DMS79 treated with DMSO at 0.1 percent for 48 hours (cell line): Measurements from ENCODE around the gene APLP2.
A peak's percentile ranks its signal among the peaks of the same experiment; 100 is the strongest.

Experiments
- DNase-seq: peaks from one replicate; lab custom pipeline; 2025; lab: John Stamatoyannopoulos, UW

Gene APLP2

GRCh38 chr11:130146796-130147195 is 77.1 kb downstream of the APLP2 start:
- no peak for DNase-seq

- no peak for DNase-seq
These were observed 79.2 kb downstream of the APLP2 start for GRCh38 chr11:130148796-130149326.

GRCh38 chr11:130150790-130151189 is 81.1 kb downstream of the APLP2 start:
- DNase-seq, result no peak

- no peak for DNase-seq
These were observed 81.5 kb downstream of the APLP2 start for GRCh38 chr11:130151196-130151595.

GRCh38 chr11:130156108-130157022 is 86.7 kb downstream of the APLP2 start:
- peak; percentile 15 for DNase-seq

GRCh38 chr11:130157101-130157500 is 87.4 kb downstream of the APLP2 start:
- no peak for DNase-seq

- no peak for DNase-seq
These were observed 88.1 kb downstream of the APLP2 start for GRCh38 chr11:130157840-130158239.

GRCh38 chr11:130159139-130159538 is 89.4 kb downstream of the APLP2 start:
- no peak for DNase-seq

- peak; percentile 76 for DNase-seq
These were observed 90.2 kb downstream of the APLP2 start, which contains the start of gene ST14 for GRCh38 chr11:130159657-130160497. TSS of gene ST14 (plus strand) at chr11:130159782. CDS start at chr11:130159980, 198 bp downstream.

- DNase-seq, result peak; percentile 45
These were observed 90.9 kb downstream of the APLP2 start for GRCh38 chr11:130160498-130161155.

- peak; percentile 32 for DNase-seq
These were observed 91.9 kb downstream of the APLP2 start for GRCh38 chr11:130161441-130162145.

GRCh38 chr11:130162733-130163132 is 93.0 kb downstream of the APLP2 start:
- DNase-seq, result no peak

- DNase-seq, result peak; percentile 59
These were observed 93.9 kb downstream of the APLP2 start for GRCh38 chr11:130163346-130164220.

- DNase-seq, result no peak
These were observed 94.5 kb downstream of the APLP2 start for GRCh38 chr11:130164221-130164570.

- DNase-seq, result no peak
These were observed 96.1 kb downstream of the APLP2 start for GRCh38 chr11:130165601-130166456.

GRCh38 chr11:130166457-130166784 is 96.7 kb downstream of the APLP2 start:
- DNase-seq, result no peak

GRCh38 chr11:130167146-130167545 is 97.5 kb downstream of the APLP2 start:
- no peak for DNase-seq

GRCh38 chr11:130168105-130168504 is 98.4 kb downstream of the APLP2 start:
- no peak for DNase-seq

- DNase-seq, result no peak
These were observed 100.7 kb downstream of the APLP2 start for GRCh38 chr11:130170345-130170744.

- no peak for DNase-seq
These were observed 101.8 kb downstream of the APLP2 start for GRCh38 chr11:130171534-130171933.
